Measurements from ENCODE around the gene FOXN3. TPM values are rescaled to one million over a fixed set of nuclear protein-coding genes. Genes with fewer than 3 reads are reported as not detected.

Gene FOXN3
- polyA plus RNA-seq, 1 donor from 2014 or later, result 10.3 TPM

GRCh38 chr14:89258728-89259273, 158.2 kb downstream of the FOXN3 start:
- Histone ChIP-seq H3F3A (ENCODE audit: insufficient read depth, low read length, poor library complexity, severe bottlenecking) (no peaks in the 10 kb centered on the region), H3K27ac (ENCODE audit: low read length) (no peak overlapping the region), H3K4me3 (ENCODE audit: low read length) (no peak overlapping the region), H3K9me3 (ENCODE audit: low read length) (no peaks in the 10 kb centered on the region), H3K4me2 (ENCODE audit: low read length) (no peak overlapping the region), H2AFZ (ENCODE audit: low read depth, low read length) (no peak overlapping the region), H3K79me2 (replicated peaks; ENCODE audit: insufficient read depth, low read length) (no peaks in the 10 kb centered on the region), H3K27me3 (ENCODE audit: insufficient read depth, low read depth, low read length) (no peaks in the 10 kb centered on the region), H4K20me1 (ENCODE audit: insufficient read depth) (no peaks in the 10 kb centered on the region), H3K9me2 (ENCODE audit: insufficient read depth, low read length) (no peaks in the 10 kb centered on the region), H3K9ac (ENCODE audit: low read length) (no peak overlapping the region), H3K36me3 (ENCODE audit: insufficient read depth, low read length) (no peaks in the 10 kb centered on the region)
- TF ChIP-seq EZH2 (IDR thresholded peaks at IDR 0.05; ENCODE audit: borderline replicate concordance, insufficient read depth, low read length, poor library complexity, severe bottlenecking), result no peak
- no peak for TF ChIP-seq RAD21 (conservative IDR thresholded peaks at IDR 0.05)
- no peak for TF ChIP-seq TAF1 (IDR thresholded peaks at IDR 0.05; ENCODE audit: low read depth)
- no peak for TF ChIP-seq EP300 (conservative IDR thresholded peaks at IDR 0.05; ENCODE audit: poor library complexity, severe bottlenecking)
- TF ChIP-seq MXI1 (conservative IDR thresholded peaks at IDR 0.05; ENCODE audit: poor library complexity, severe bottlenecking), result no peak
- TF ChIP-seq POLR2AphosphoS5 (IDR thresholded peaks at IDR 0.05), result no peak

GRCh38 chr14:89256951-89257350, 160.1 kb downstream of the FOXN3 start:
- Histone ChIP-seq H3K79me2 (replicated peaks; ENCODE audit: insufficient read depth, low read length) (no peaks in the 10 kb centered on the region), H3F3A (ENCODE audit: insufficient read depth, low read length, poor library complexity, severe bottlenecking) (no peaks in the 10 kb centered on the region), H3K27ac (ENCODE audit: low read length) (no peak overlapping the region), H3K9me2 (ENCODE audit: insufficient read depth, low read length) (no peaks in the 10 kb centered on the region), H4K20me1 (ENCODE audit: insufficient read depth) (no peaks in the 10 kb centered on the region), H3K9ac (ENCODE audit: low read length) (no peak overlapping the region), H3K4me2 (ENCODE audit: low read length) (no peak overlapping the region), H3K27me3 (ENCODE audit: insufficient read depth, low read depth, low read length) (no peaks in the 10 kb centered on the region), H3K4me3 (ENCODE audit: low read length) (no peak overlapping the region), H3K36me3 (ENCODE audit: insufficient read depth, low read length) (no peaks in the 10 kb centered on the region), H3K9me3 (ENCODE audit: low read length) (no peaks in the 10 kb centered on the region), H2AFZ (ENCODE audit: low read depth, low read length) (no peak overlapping the region)
- no peak for TF ChIP-seq EZH2 (IDR thresholded peaks at IDR 0.05; ENCODE audit: borderline replicate concordance, insufficient read depth, low read length, poor library complexity, severe bottlenecking)
- no peak for TF ChIP-seq MXI1 (conservative IDR thresholded peaks at IDR 0.05; ENCODE audit: poor library complexity, severe bottlenecking)
- no peak for TF ChIP-seq REST (IDR thresholded peaks at IDR 0.05; ENCODE audit: borderline replicate concordance)
- TF ChIP-seq TAF1 (IDR thresholded peaks at IDR 0.05; ENCODE audit: low read depth), result no peak
- no peak for TF ChIP-seq CTCF (IDR thresholded peaks at IDR 0.05; ENCODE audit: poor library complexity, severe bottlenecking)
- no peak for TF ChIP-seq SMC3 (conservative IDR thresholded peaks at IDR 0.05; ENCODE audit: poor library complexity)
- no peak for TF ChIP-seq RAD21 (conservative IDR thresholded peaks at IDR 0.05)
- no peak for TF ChIP-seq EP300 (conservative IDR thresholded peaks at IDR 0.05; ENCODE audit: poor library complexity, severe bottlenecking)
- TF ChIP-seq POLR2AphosphoS5 (IDR thresholded peaks at IDR 0.05), result no peak

Measured in neural cell (in vitro differentiated cells).